Right atrium auricular region (tissue), 2 donors: ENCODE measurements around the gene PDP2. TPM values are rescaled to one million over a fixed set of nuclear protein-coding genes. Genes with fewer than 3 reads are reported as not detected.
"Not testable (repeated sequence)": the region's sequence is repeated elsewhere in the genome, so short reads cannot be mapped to it uniquely, and the experiment has no call there.

Experiments
- DNase-seq: peaks from one replicate; pipeline ENCODE4 v3.0.0-alpha.2; 2019; ENCODE audit warnings: low spot score
- H3K27ac ChIP-seq, 2 donors: fragments of 200-600 bp; sonication (generic); 1 replicate in 1 of 2; 2 replicates in 1 of 2; pipeline ENCODE4 v1.5.1; 2016 to 2019
- H3K27me3 ChIP-seq, 2 donors: fragments of 200-600 bp; sonication (generic); one replicate each; pipeline versions ENCODE4 v1.5.1 to v1.6.0; 2017 to 2019
- H3K36me3 ChIP-seq: fragments of 200-600 bp; sonication (generic); one replicate; pipeline ENCODE4 v1.5.1; 2016
- H3K4me1 ChIP-seq, 2 donors: fragments of 200-600 bp; sonication (generic); one replicate each; pipeline versions ENCODE4 v1.5.1 to v1.6.0; 2017 to 2019
- H3K4me3 ChIP-seq, 2 donors: fragments of 200-600 bp; sonication (generic); 1 replicate in 1 of 2; 2 replicates in 1 of 2; pipeline ENCODE4 v1.5.1; 2017 to 2019; ENCODE audit warnings: mild to moderate bottlenecking in 1 of 2, moderate library complexity in 1 of 2
- H3K9me3 ChIP-seq, 2 donors: fragments of 200-600 bp; sonication (generic); one replicate each; pipeline ENCODE4 v1.5.1; 2019
- total RNA-seq, 2 donors: library from RNA; depleted of rRNA; stranded (reverse); fragments of >200 nt; gene quantifications; one replicate each; pipeline ENCODE4 v1.1.0, GENCODE V29; 2016
- TF ChIP-seq, protein P1 (sequence below), 2 donors: fragments of 200-600 bp; sonication (generic); IDR thresholded peaks; one replicate each; pipeline ENCODE4 v1.5.1; 2019; ENCODE audit warnings: antibody characterized with exemption in 2 of 2

The PDP2 gene
- total RNA-seq, 2 donors from 2014 or later, result 1.7 to 3.4 TPM

DNA sequence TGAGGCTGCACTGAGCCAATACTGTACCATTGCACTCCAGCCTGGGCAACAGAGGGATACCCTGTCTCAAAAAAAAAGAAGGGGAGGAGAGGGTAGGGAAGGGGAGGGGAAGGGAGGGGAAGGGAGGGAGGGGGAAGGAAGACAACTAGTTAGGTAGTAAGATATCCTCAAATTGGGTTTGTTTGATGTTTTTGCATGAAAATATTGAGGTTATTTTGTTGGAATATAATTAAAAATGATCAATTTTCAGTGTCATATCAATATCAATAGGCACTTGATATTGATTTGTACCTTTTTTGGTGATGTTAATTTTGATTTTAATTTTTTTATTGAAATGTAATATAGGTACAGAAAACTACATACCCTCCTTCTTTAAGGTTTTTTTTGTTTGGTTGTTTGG lies 16.6 kb upstream of the PDP2 start:
- Histone ChIP-seq H3K4me1 (peaks cover 0 to 7% of the 10 kb centered on the region in 2 donors), H3K4me3 (no peak overlapping the region), H3K36me3 (no peaks in the 10 kb centered on the region), H3K27ac (no peak overlapping the region), H3K9me3 (no peaks in the 10 kb centered on the region), H3K27me3 (no peaks in the 10 kb centered on the region)
- no peak for DNase-seq
- TF ChIP-seq, protein P1, sequence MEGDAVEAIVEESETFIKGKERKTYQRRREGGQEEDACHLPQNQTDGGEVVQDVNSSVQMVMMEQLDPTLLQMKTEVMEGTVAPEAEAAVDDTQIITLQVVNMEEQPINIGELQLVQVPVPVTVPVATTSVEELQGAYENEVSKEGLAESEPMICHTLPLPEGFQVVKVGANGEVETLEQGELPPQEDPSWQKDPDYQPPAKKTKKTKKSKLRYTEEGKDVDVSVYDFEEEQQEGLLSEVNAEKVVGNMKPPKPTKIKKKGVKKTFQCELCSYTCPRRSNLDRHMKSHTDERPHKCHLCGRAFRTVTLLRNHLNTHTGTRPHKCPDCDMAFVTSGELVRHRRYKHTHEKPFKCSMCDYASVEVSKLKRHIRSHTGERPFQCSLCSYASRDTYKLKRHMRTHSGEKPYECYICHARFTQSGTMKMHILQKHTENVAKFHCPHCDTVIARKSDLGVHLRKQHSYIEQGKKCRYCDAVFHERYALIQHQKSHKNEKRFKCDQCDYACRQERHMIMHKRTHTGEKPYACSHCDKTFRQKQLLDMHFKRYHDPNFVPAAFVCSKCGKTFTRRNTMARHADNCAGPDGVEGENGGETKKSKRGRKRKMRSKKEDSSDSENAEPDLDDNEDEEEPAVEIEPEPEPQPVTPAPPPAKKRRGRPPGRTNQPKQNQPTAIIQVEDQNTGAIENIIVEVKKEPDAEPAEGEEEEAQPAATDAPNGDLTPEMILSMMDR (IDR thresholded peaks at IDR 0.05), result no peak

- Histone ChIP-seq H3K27me3 (no peaks in the 10 kb centered on the region), H3K4me1 (peaks cover 0 to 6% of the 10 kb centered on the region in 2 donors), H3K9me3 (no peaks in the 10 kb centered on the region), H3K27ac (no peak overlapping the region), H3K4me3 (no peak overlapping the region), H3K36me3 (no peaks in the 10 kb centered on the region)
- DNase-seq, result no peak
- TF ChIP-seq, protein P1 (IDR thresholded peaks at IDR 0.05), result no peak
Measured at GRCh38 chr16:66869424-66869823, 10.9 kb upstream of the PDP2 start.

- H3K27ac ChIP-seq, H3K9me3 ChIP-seq, H3K4me3 ChIP-seq, H3K36me3 ChIP-seq, DNase-seq, H3K4me1 ChIP-seq, H3K27me3 ChIP-seq: not testable (repeated sequence)
Measured at GRCh38 chr16:66871363-66871762, 9.0 kb upstream of the PDP2 start.

GRCh38 chr16:66871840-66872239 lies 8.5 kb upstream of the PDP2 start:
- H3K27me3 ChIP-seq, result no peaks in the 10 kb centered on the region
- DNase-seq, result no peak
- H3K4me1 ChIP-seq, result peaks cover 0 to 6% of the 10 kb centered on the region in 2 donors
- no peaks in the 10 kb centered on the region for H3K36me3 ChIP-seq
- TF ChIP-seq, protein P1 (IDR thresholded peaks at IDR 0.05), result no peak
- no peak overlapping the region for H3K4me3 ChIP-seq
- no peak overlapping the region for H3K27ac ChIP-seq
- no peaks in the 10 kb centered on the region for H3K9me3 ChIP-seq

GRCh38 chr16:66872559-66872942 lies 7.8 kb upstream of the PDP2 start:
- TF ChIP-seq, protein P1 (IDR thresholded peaks at IDR 0.05), result no peak
- peak overlapping the region in 1 of 2 donors; percentile 59 for H3K27ac ChIP-seq
- H3K4me3 ChIP-seq, result peak overlapping the region; percentile 28 to 36
- DNase-seq, result no peak
- no peaks in the 10 kb centered on the region for H3K9me3 ChIP-seq
- no peaks in the 10 kb centered on the region for H3K27me3 ChIP-seq
- H3K4me1 ChIP-seq, result peaks cover 0 to 6% of the 10 kb centered on the region in 2 donors
- no peaks in the 10 kb centered on the region for H3K36me3 ChIP-seq

DNA sequence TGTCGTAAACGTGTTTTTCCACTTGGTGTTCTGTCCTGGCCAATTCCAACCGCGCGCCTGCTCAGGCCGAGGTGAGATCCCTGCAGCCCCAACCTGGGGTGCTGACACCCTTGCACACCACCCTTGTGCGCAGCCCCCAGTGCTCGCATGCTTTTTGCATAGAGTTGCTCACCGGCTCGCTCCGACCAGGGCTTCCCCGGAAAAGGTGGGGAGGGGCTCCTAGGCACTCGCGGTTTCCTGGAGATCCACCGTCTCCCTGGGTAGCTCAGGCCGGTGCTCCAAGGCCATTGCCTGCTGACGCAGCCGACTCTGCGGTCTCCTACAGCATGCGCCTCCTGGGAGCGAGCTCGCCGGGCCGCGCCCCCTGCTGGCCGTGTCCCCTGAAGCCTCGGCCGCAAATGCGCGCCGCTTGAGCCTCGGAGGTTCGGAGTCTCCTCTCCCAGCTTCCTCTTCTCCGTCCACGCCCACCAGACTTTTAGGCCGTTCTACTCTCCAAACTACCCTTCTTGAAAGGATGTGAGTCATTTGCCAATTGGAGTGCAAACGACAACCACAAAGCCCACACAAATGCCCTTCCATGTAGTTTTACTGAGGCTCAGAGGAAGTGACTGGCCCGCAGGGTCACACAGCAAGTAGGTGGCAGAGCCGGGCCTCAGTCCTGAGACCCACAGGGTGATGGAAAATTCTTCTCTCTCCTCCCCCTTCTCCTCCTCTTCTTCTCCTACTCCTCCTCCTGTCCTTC lies 7.2 kb upstream of the PDP2 start:
- H3K4me1 ChIP-seq, result peaks cover 0 to 6% of the 10 kb centered on the region in 2 donors
- H3K27me3 ChIP-seq, result no peaks in the 10 kb centered on the region
- H3K27ac ChIP-seq, result peak overlapping the region; percentile 37 to 59
- no peaks in the 10 kb centered on the region for H3K9me3 ChIP-seq
- H3K36me3 ChIP-seq, result no peaks in the 10 kb centered on the region
- peak overlapping the region; percentile 28 to 36 for H3K4me3 ChIP-seq
- TF ChIP-seq, protein P1 (IDR thresholded peaks at IDR 0.05), result peak; percentile 92 to 96
- peak; percentile 91 for DNase-seq
